GM12878 (cell line): Measurements from ENCODE around the gene OR13C2. TPM values are rescaled to one million over a fixed set of nuclear protein-coding genes. Genes with fewer than 3 reads are reported as not detected.

Experiments used
- ATAC-seq: fragments of 200-7000 bp; cut with Tn5 transposase; 3 replicates; pipeline ENCODE4 v1.9.1; 2020; ENCODE audit warnings: mild to moderate bottlenecking, moderate library complexity
- BruUV-seq: library from RNA; stranded (reverse); fragments of 400-500 nt; replicated peaks from 2 replicates; lab custom pipeline; 2021; lab: Mats Ljungman, UMichigan
- CTCF ChIA-PET: fragments of 300-600 bp; sonication (Branson Sonifier 250); formaldehyde crosslinking; extraction: SDS; loops from one replicate; lab custom pipeline; 2021; ENCODE audit warnings: inconsistent platforms; lab: Yijun Ruan, JAX
- POLR2A ChIA-PET: fragments of 350-600 bp; formaldehyde crosslinking; extraction: SDS; loops from one replicate; lab custom pipeline; 2021; ENCODE audit warnings: inconsistent platforms; lab: Charles Lee
- RAD21 ChIA-PET: fragments of 300-600 bp; sonication (Branson Sonifier 250); formaldehyde crosslinking; loops from one replicate; lab custom pipeline; 2023; ENCODE audit warnings: antibody characterized with exemption; ENCODE audit not compliant: unreplicated experiment; lab: Charles Lee
- SMC1A ChIA-PET: fragments of 300-600 bp; sonication (Branson Sonifier 250); formaldehyde crosslinking; loops from one replicate; lab custom pipeline; 2023; ENCODE audit not compliant: unreplicated experiment, uncharacterized antibody; lab: Charles Lee
- DNase-seq: peaks from one replicate; pipeline ENCODE4 v3.0.0-alpha.2; 2011; ENCODE audit warnings: low read depth, low spot score
- FAIRE-seq: peaks from 3 replicates; lab custom pipeline; 2011; peaks lifted over from hg19 to GRCh38; lab: Jason Lieb, UNC
- H2AFZ ChIP-seq: 2 replicates; pipeline ENCODE4 v1.6.0; 2011; ENCODE audit warnings: low read depth, low read length, control low read depth; ENCODE audit not compliant: control insufficient read depth
- H3K27ac ChIP-seq: 2 replicates; pipeline ENCODE4 v1.5.1; 2011; ENCODE audit warnings: control low read depth; ENCODE audit not compliant: control insufficient read depth, insufficient read depth
- H3K27me3 ChIP-seq, 2 experiments: replicated peaks in 1 of 2; 2 replicates each; pipeline versions ENCODE4 v1.6.0 to v1.6.1; 2011; ENCODE audit warnings: low read length in 1 of 2; ENCODE audit not compliant: control insufficient read depth in 2 of 2, insufficient read depth in 2 of 2
- H3K36me3 ChIP-seq, 2 experiments: 2 replicates each; pipeline ENCODE4 v1.5.1; 2011; ENCODE audit warnings: low read length in 1 of 2; ENCODE audit not compliant: control insufficient read depth in 2 of 2, insufficient read depth in 2 of 2
- H3K4me1 ChIP-seq: 2 replicates; pipeline ENCODE4 v1.6.1; 2011; ENCODE audit warnings: mild to moderate bottlenecking, low read length, moderate library complexity, mixed read lengths; ENCODE audit not compliant: control insufficient read depth, insufficient read depth
- H3K4me2 ChIP-seq: 2 replicates; pipeline ENCODE4 v1.6.0; 2011; ENCODE audit warnings: control low read depth; ENCODE audit not compliant: control insufficient read depth, insufficient read depth
- H3K4me3 ChIP-seq: fragments of 200-600 bp; sonication (generic); 2 replicates; pipeline ENCODE4 v1.5.1; 2016
- H3K79me2 ChIP-seq: 2 replicates; pipeline ENCODE4 v1.6.0; 2011; ENCODE audit warnings: low read length; ENCODE audit not compliant: control insufficient read depth, insufficient read depth
- H3K9ac ChIP-seq: 2 replicates; pipeline ENCODE4 v1.8.0; 2011; ENCODE audit warnings: low read length, control low read depth, mixed read lengths; ENCODE audit not compliant: control insufficient read depth, insufficient read depth
- H3K9me3 ChIP-seq: replicated peaks from 3 replicates; pipeline ENCODE4 v1.5.1; 2011; ENCODE audit warnings: mild to moderate bottlenecking, low read length; ENCODE audit not compliant: control insufficient read depth, insufficient read depth
- H4K20me1 ChIP-seq: 2 replicates; pipeline ENCODE4 v1.6.0; 2011; ENCODE audit not compliant: control insufficient read depth, insufficient read depth
- ETV6 ChIP-seq, 2 experiments: fragments of 450-650 bp in 1 of 2; IDR thresholded peaks in 1 of 2; conservative IDR thresholded peaks in 1 of 2; 2 replicates each; pipeline ENCODE4 v1.6.1; 2014; ENCODE audit warnings: antibody characterized with exemption in 1 of 2, borderline replicate concordance in 1 of 2, low read depth in 1 of 2, mild to moderate bottlenecking in 1 of 2, moderate library complexity in 1 of 2
- GATAD2B ChIP-seq: fragments of 450-650 bp; conservative IDR thresholded peaks from 2 replicates; pipeline ENCODE4 v1.6.1; 2017; ENCODE audit warnings: low read depth, mild to moderate bottlenecking, moderate library complexity
- KLF5 ChIP-seq: fragments of 450-650 bp; IDR thresholded peaks from 2 replicates; pipeline ENCODE4 v1.6.1; 2014; ENCODE audit warnings: mild to moderate bottlenecking; ENCODE audit not compliant: partially characterized antibody
- NFYA ChIP-seq: IDR thresholded peaks from 2 replicates; pipeline ENCODE4 v1.6.1; 2011; ENCODE audit warnings: low read depth, mild to moderate bottlenecking, low read length, improper control_type of control experiment, borderline replicate concordance
- SREBF1 ChIP-seq: IDR thresholded peaks from 2 replicates; pipeline ENCODE4 v1.6.1; 2012; ENCODE audit warnings: mild to moderate bottlenecking, low read length
- STAT1 ChIP-seq: fragments of 450-650 bp; conservative IDR thresholded peaks from 2 replicates; pipeline ENCODE4 v1.6.1; 2014; ENCODE audit warnings: antibody characterized with exemption, mild to moderate bottlenecking
- TCF12 ChIP-seq: IDR thresholded peaks from 2 replicates; pipeline ENCODE4 v1.6.1; 2011; ENCODE audit warnings: low read depth, mild to moderate bottlenecking, low read length
- YBX1 ChIP-seq: fragments of 450-650 bp; IDR thresholded peaks from 2 replicates; pipeline ENCODE4 v1.6.1; 2016; ENCODE audit warnings: antibody characterized with exemption
- WGBS: methylation state at CpG from one replicate; pipeline ENCODE4 v1.1.6; 2016; ENCODE audit warnings: low lambda C conversion rate; ENCODE audit not compliant: insufficient replicate concordance, insufficient coverage; ENCODE audit errors: missing lambda C conversion rate; 5-methylcytosine and 5-hydroxymethylcytosine counted together
- in situ Hi-C: fragments of 300-500 bp; cut with MboI; formaldehyde crosslinking; loops from 9 replicates; pipeline ENCODE4 v1.14.3; 2018; ENCODE audit warnings: mixed read lengths
- intact Hi-C: fragments of 100-400 bp; cut with micrococcal nuclease; formaldehyde crosslinking; loops from one replicate; pipeline ENCODE4 v1.14.2; 2022; ENCODE audit not compliant: unreplicated experiment
- polyA plus RNA-seq, 11 experiments: library from polyadenylated mRNA; depleted of rRNA in 4 of 11; unstranded in 6 of 11; stranded (reverse) in 5 of 11; fragments of >200 nt; fragmentation: Nextera tagmentation in 4 of 11; fragmentation: Illumina TruSeq in 1 of 11; extraction: Ambion mirVana in 4 of 11; extraction: Trizol in 1 of 11; gene quantifications; 1 replicate in 1 of 11; 2 replicates in 10 of 11; pipeline versions ENCODE4 v1.2.1 to v1.2.3, GENCODE V29; 2011 to 2016; ENCODE audit warnings: inconsistent platforms in 2 of 11, missing spikeins in 2 of 11, low read depth in 1 of 11
- total RNA-seq, 4 experiments: library from RNA; depleted of rRNA in 3 of 4; stranded (reverse); fragments of >200 nt in 3 of 4; fragmentation: Illumina TruSeq in 1 of 4; extraction: Trizol in 1 of 4; gene quantifications; 2 replicates each; pipeline versions ENCODE4 v1.2.1 to v1.2.3, GENCODE V29; 2013 to 2021
- TF ChIP-seq, protein P1 (sequence below): fragments of 450-650 bp; formaldehyde crosslinking; IDR thresholded peaks from 2 replicates; pipeline ENCODE4 v1.5.0; 2022; ENCODE audit warnings: mild to moderate bottlenecking, missing genetic modification characterization
- TF ChIP-seq, protein P2 (sequence below): IDR thresholded peaks from 2 replicates; pipeline ENCODE4 v1.6.1; 2012; ENCODE audit warnings: low read depth, low read length, improper control_type of control experiment

The OR13C2 gene
- total and polyA plus RNA-seq, 10 of the 15 experiments (the other 5 are each of a cell fraction or from before 2014, with no cell fraction given): 0.11 TPM; not detected in 9

DNA sequence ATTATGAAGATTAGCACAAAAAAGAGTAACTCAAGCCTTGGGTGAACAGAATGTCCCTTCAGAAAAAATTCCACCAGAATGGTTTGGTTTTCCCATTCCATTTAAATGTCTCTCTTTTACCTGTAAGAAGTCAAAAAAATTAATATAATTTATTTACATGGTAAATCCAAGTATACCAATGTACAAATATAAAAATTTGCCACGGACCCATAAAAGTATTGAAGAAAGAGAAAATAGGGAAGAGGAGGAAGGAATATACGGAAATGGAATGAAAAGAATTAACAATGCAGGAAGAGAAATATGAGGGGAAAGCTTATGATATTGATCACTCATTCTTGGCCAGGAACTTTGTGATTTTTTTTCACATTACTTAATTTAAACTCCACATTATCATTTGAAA is 12.7 kb upstream of the OR13C2 start, which contains the start of gene OR13C9:
OR13C9 (minus strand) TSS at position 101 of the 400 bp plus-strand sequence; CDS start at position 101, 0 bp downstream.
- no peak within 1 kb of the TSS for H3K4me3 ChIP-seq
- no peak within 1 kb of the TSS for H3K27ac ChIP-seq
- H3K4me1 ChIP-seq: no peaks in the 10 kb centered on the region
- no peak for ATAC-seq
- H3K4me2 ChIP-seq: no peak within 1 kb of the TSS
- no peak for FAIRE-seq
- ChIA-PET POLR2A (no interaction called here), CTCF (interaction anchor here (1.5 kb wide), 1 partner anchor 22 kb away, joined by 3 read pairs; no protein-coding TSS in a partner anchor), SMC1A (no interaction called here), RAD21 (no interaction called here)
- WGBS: 11% methylated on average over 2 of the region's 2 CpGs
- TF ChIP-seq STAT1 (no peak), YBX1 (no peak), KLF5 (no peak), ETV6 (conservative IDR thresholded peaks at IDR 0.05 in 1 of 2, IDR thresholded peaks at IDR 0.05 in 1 of 2; ENCODE audit: borderline replicate concordance in 1 of 2, low read depth in 1 of 2) (no peak), GATAD2B (no peak), SREBF1 (no peak), TCF12 (no peak), NFYA (no peak)
- TF ChIP-seq, protein P1, sequence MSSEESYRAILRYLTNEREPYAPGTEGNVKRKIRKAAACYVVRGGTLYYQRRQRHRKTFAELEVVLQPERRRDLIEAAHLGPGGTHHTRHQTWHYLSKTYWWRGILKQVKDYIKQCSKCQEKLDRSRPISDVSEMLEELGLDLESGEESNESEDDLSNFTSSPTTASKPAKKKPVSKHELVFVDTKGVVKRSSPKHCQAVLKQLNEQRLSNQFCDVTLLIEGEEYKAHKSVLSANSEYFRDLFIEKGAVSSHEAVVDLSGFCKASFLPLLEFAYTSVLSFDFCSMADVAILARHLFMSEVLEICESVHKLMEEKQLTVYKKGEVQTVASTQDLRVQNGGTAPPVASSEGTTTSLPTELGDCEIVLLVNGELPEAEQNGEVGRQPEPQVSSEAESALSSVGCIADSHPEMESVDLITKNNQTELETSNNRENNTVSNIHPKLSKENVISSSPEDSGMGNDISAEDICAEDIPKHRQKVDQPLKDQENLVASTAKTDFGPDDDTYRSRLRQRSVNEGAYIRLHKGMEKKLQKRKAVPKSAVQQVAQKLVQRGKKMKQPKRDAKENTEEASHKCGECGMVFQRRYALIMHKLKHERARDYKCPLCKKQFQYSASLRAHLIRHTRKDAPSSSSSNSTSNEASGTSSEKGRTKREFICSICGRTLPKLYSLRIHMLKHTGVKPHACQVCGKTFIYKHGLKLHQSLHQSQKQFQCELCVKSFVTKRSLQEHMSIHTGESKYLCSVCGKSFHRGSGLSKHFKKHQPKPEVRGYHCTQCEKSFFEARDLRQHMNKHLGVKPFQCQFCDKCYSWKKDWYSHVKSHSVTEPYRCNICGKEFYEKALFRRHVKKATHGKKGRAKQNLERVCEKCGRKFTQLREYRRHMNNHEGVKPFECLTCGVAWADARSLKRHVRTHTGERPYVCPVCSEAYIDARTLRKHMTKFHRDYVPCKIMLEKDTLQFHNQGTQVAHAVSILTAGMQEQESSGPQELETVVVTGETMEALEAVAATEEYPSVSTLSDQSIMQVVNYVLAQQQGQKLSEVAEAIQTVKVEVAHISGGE: no peak
- TF ChIP-seq, protein P2, sequence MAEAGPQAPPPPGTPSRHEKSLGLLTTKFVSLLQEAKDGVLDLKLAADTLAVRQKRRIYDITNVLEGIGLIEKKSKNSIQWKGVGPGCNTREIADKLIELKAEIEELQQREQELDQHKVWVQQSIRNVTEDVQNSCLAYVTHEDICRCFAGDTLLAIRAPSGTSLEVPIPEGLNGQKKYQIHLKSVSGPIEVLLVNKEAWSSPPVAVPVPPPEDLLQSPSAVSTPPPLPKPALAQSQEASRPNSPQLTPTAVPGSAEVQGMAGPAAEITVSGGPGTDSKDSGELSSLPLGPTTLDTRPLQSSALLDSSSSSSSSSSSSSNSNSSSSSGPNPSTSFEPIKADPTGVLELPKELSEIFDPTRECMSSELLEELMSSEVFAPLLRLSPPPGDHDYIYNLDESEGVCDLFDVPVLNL: no peak
- no peaks in the 10 kb centered on the region for H4K20me1 ChIP-seq
- intact Hi-C loops: no loop called here
- no peaks in the 10 kb centered on the region for H3K27me3 ChIP-seq
- H3K79me2 ChIP-seq: no peaks in the 10 kb centered on the region
- DNase-seq: no peak
- in situ Hi-C loops: no loop called here
- H2AFZ ChIP-seq: no peak within 1 kb of the TSS
- no peaks in the 10 kb centered on the region for H3K36me3 ChIP-seq
- BruUV-seq: no TSS peak
- no peaks in the 10 kb centered on the region for H3K9me3 ChIP-seq
- H3K9ac ChIP-seq: no peak within 1 kb of the TSS
